B cell (primary cell): Measurements from ENCODE around the gene ERC2.

ENCODE experiments used
- EZH2 ChIP-seq: IDR thresholded peaks from 2 replicates; pipeline ENCODE4 v1.6.1; 2012; ENCODE audit warnings: borderline replicate concordance, low read depth, mild to moderate bottlenecking, moderate library complexity, low read length; ENCODE audit not compliant: insufficient read depth, poor library complexity, severe bottlenecking
- TF ChIP-seq, protein P1 (sequence below): fragments of 200-600 bp; IDR thresholded peaks from one replicate; pipeline ENCODE4 v1.8.0; 2022; ENCODE audit warnings: antibody characterized with exemption, mild to moderate bottlenecking

GRCh38 chr3:56133423-56133822 is 334.8 kb downstream of the ERC2 start:
- TF ChIP-seq, protein P1, sequence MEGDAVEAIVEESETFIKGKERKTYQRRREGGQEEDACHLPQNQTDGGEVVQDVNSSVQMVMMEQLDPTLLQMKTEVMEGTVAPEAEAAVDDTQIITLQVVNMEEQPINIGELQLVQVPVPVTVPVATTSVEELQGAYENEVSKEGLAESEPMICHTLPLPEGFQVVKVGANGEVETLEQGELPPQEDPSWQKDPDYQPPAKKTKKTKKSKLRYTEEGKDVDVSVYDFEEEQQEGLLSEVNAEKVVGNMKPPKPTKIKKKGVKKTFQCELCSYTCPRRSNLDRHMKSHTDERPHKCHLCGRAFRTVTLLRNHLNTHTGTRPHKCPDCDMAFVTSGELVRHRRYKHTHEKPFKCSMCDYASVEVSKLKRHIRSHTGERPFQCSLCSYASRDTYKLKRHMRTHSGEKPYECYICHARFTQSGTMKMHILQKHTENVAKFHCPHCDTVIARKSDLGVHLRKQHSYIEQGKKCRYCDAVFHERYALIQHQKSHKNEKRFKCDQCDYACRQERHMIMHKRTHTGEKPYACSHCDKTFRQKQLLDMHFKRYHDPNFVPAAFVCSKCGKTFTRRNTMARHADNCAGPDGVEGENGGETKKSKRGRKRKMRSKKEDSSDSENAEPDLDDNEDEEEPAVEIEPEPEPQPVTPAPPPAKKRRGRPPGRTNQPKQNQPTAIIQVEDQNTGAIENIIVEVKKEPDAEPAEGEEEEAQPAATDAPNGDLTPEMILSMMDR: no peak
- no peak for TF ChIP-seq EZH2
